Body of pancreas (tissue), 4 donors: Measurements from ENCODE around the gene PCDHA10.
A peak's percentile ranks its signal among the peaks of the same experiment; 100 is the strongest.

ENCODE experiments used
- CTCF ChIP-seq, 7 experiments: fragments of 450-650 bp in 4 of 7; fragments of 200-600 bp in 3 of 7; sonication (generic) in 3 of 7; IDR thresholded peaks; one replicate each; pipeline ENCODE4 v1.5.1; 2016 to 2019; ENCODE audit warnings: antibody characterized with exemption in 7 of 7
- POLR2A ChIP-seq, 3 donors: fragments of 450-650 bp; IDR thresholded peaks; one replicate each; pipeline ENCODE4 v1.6.1; 2016; ENCODE audit warnings: antibody characterized with exemption in 3 of 3, mild to moderate bottlenecking in 2 of 3

GRCh38 chr5:140882591-140882899, 26.8 kb downstream of the PCDHA10 start:
- peak in 1 of 7 experiments; percentile 3 for TF ChIP-seq CTCF (IDR thresholded peaks at IDR 0.05)
- no peak for TF ChIP-seq POLR2A (IDR thresholded peaks at IDR 0.05)
